DOHH2 (cell line): ENCODE results near the gene MAP6.

ENCODE experiments used
- H3F3A ChIP-seq: fragments of 200-600 bp; sonication (generic), shearing (Covaris generic); 2 replicates; pipeline ENCODE4 v1.6.0; 2016; ENCODE audit warnings: antibody characterized with exemption, mild to moderate bottlenecking; ENCODE audit not compliant: control insufficient read depth, insufficient read depth
- H3K27ac ChIP-seq: fragments of 200-600 bp; sonication (generic); 2 replicates; pipeline ENCODE4 v1.5.1; 2014; ENCODE audit warnings: low read depth, mild to moderate bottlenecking, low read length, moderate library complexity
- H3K27me3 ChIP-seq: fragments of 200-600 bp; sonication (generic); 2 replicates; pipeline ENCODE4 v1.6.1; 2014; ENCODE audit warnings: mild to moderate bottlenecking, low read length, mixed read lengths; ENCODE audit not compliant: control insufficient read depth
- H3K36me3 ChIP-seq: fragments of 200-600 bp; sonication (generic); 2 replicates; pipeline ENCODE4 v1.6.1; 2014; ENCODE audit warnings: mild to moderate bottlenecking, low read length, moderate library complexity, mixed read lengths; ENCODE audit not compliant: control insufficient read depth
- H3K4me1 ChIP-seq: fragments of 200-600 bp; sonication (generic); 2 replicates; pipeline ENCODE4 v1.6.1; 2014; ENCODE audit warnings: mild to moderate bottlenecking, low read length, mixed read lengths; ENCODE audit not compliant: control insufficient read depth
- H3K4me2 ChIP-seq: fragments of 200-600 bp; sonication (generic); 2 replicates; pipeline ENCODE4 v1.6.0; 2014; ENCODE audit warnings: mild to moderate bottlenecking, low read length, moderate library complexity
- H3K4me3 ChIP-seq: fragments of 200-600 bp; sonication (generic); 2 replicates; pipeline ENCODE4 v1.5.1; 2014; ENCODE audit warnings: mild to moderate bottlenecking, low read length, mixed read lengths
- H3K79me2 ChIP-seq: fragments of 200-600 bp; sonication (generic); 2 replicates; pipeline ENCODE4 v1.6.1; 2014; ENCODE audit warnings: mild to moderate bottlenecking, low read length, mixed read lengths; ENCODE audit not compliant: control insufficient read depth
- H3K9me2 ChIP-seq: fragments of 200-600 bp; sonication (generic); replicated peaks from 2 replicates; pipeline ENCODE4 v1.6.1; 2014; ENCODE audit warnings: mild to moderate bottlenecking, low read length, mixed read lengths; ENCODE audit not compliant: control insufficient read depth
- H3K9me3 ChIP-seq: fragments of 200-600 bp; sonication (generic); 2 replicates; pipeline ENCODE4 v1.6.1; 2014; ENCODE audit warnings: antibody characterized with exemption, low read length, mixed read lengths; ENCODE audit not compliant: control insufficient read depth, insufficient read depth
- H4K20me1 ChIP-seq: fragments of 200-600 bp; sonication (generic); 2 replicates; pipeline ENCODE4 v1.6.0; 2014; ENCODE audit warnings: low read depth, mild to moderate bottlenecking, antibody characterized with exemption, low read length, moderate library complexity; ENCODE audit not compliant: control insufficient read depth, insufficient read depth
- EZH2phosphoT487 ChIP-seq: fragments of 200-600 bp; sonication (generic); IDR thresholded peaks from 2 replicates; pipeline ENCODE4 v1.6.1; 2017; ENCODE audit warnings: borderline replicate concordance, mild to moderate bottlenecking, antibody characterized with exemption, low read length, moderate library complexity, mixed read lengths
- TF ChIP-seq, protein P1 (sequence below): fragments of 200-600 bp; sonication (generic); IDR thresholded peaks from one replicate; pipeline ENCODE4 v1.5.1; 2014; ENCODE audit warnings: antibody characterized with exemption, mild to moderate bottlenecking, low read depth, low read length; ENCODE audit not compliant: poor library complexity, severe bottlenecking

MAP6 gene

DNA sequence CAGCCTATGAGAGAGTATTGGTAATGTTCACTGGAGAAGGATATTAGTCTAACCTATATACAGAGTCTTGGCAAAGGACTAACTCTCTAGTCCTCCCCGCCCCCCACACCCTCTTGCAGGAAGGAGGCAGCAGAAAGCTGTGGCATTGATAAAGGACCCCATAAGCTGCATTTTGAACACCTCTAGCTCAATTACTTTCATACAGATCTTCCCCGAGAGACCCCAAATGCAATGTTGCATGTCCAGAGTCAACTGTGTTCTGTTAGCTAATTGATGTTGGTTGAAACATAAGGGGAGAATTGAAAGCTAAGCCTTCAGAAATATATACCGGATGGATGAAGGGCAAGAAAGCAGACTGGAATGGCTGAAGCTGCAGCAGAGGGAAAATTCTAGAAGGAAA, 2.8 kb downstream of the MAP6 start:
- Histone ChIP-seq H3F3A (no peaks in the 10 kb centered on the region), H3K9me3 (no peaks in the 10 kb centered on the region), H3K4me2 (no peak overlapping the region), H3K27me3 (peaks cover 76% of the 10 kb centered on the region), H4K20me1 (no peaks in the 10 kb centered on the region), H3K9me2 (no peaks in the 10 kb centered on the region), H3K36me3 (no peaks in the 10 kb centered on the region), H3K4me3 (no peak overlapping the region), H3K4me1 (peaks cover 3% of the 10 kb centered on the region; the same call in 1 of the 2 replicates), H3K27ac (no peak overlapping the region), H3K79me2 (no peaks in the 10 kb centered on the region)
- no peak for TF ChIP-seq EZH2phosphoT487
- TF ChIP-seq, protein P1, sequence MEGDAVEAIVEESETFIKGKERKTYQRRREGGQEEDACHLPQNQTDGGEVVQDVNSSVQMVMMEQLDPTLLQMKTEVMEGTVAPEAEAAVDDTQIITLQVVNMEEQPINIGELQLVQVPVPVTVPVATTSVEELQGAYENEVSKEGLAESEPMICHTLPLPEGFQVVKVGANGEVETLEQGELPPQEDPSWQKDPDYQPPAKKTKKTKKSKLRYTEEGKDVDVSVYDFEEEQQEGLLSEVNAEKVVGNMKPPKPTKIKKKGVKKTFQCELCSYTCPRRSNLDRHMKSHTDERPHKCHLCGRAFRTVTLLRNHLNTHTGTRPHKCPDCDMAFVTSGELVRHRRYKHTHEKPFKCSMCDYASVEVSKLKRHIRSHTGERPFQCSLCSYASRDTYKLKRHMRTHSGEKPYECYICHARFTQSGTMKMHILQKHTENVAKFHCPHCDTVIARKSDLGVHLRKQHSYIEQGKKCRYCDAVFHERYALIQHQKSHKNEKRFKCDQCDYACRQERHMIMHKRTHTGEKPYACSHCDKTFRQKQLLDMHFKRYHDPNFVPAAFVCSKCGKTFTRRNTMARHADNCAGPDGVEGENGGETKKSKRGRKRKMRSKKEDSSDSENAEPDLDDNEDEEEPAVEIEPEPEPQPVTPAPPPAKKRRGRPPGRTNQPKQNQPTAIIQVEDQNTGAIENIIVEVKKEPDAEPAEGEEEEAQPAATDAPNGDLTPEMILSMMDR = no peak

DNA sequence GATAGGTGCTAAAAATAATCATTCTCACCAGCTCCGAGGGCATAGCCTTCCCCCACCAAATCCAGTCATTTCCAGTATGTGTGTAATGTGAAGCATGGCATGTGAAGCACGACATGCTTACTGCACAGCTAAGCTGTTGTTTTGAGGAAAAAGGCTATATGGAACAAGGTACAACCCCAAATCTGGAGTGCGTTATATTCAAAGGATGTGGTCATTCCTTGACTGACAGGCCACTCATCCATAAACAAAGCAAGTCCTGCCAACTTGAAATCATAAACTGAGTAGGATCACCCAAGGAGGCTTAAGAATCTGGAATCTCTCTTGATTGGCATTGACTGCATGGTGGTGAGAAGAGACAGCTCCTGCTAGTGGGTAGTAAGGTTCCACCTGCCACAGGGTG, 3.7 kb downstream of the MAP6 start:
- H3K4me2 ChIP-seq = no peak overlapping the region
- H3K9me2 ChIP-seq = no peaks in the 10 kb centered on the region
- no peak overlapping the region for H3K4me3 ChIP-seq
- H3K79me2 ChIP-seq = no peaks in the 10 kb centered on the region
- H3F3A ChIP-seq = no peaks in the 10 kb centered on the region
- no peak overlapping the region for H3K27ac ChIP-seq
- no peak for TF ChIP-seq EZH2phosphoT487
- TF ChIP-seq, protein P1 = no peak
- no peaks in the 10 kb centered on the region for H3K9me3 ChIP-seq
- H3K36me3 ChIP-seq = no peaks in the 10 kb centered on the region
- H3K27me3 ChIP-seq = peaks cover 73% of the 10 kb centered on the region
- peaks cover 3% of the 10 kb centered on the region; the same call in 1 of the 2 replicates for H3K4me1 ChIP-seq
- H4K20me1 ChIP-seq = no peaks in the 10 kb centered on the region

DNA sequence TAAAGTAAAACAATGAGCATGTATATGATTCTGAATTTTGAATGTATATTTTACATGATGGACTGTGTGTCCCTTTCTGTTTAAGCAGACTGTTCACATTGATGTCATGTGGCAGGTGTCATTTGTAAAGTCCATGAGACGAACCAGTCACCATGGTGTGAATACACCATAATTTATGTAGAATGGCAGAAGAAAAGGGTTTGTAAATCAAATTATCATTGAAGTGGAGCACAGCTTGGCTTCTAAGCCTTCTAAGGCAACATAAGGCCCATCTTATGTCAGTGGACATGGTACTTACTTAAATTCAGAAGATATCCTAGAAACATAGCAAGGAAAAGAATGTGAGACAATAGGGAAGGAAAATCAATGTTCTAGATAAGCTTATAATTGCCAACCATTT, 4.4 kb downstream of the MAP6 start:
- no peaks in the 10 kb centered on the region for H4K20me1 ChIP-seq
- peaks cover 3% of the 10 kb centered on the region; the same call in 1 of the 2 replicates for H3K4me1 ChIP-seq
- H3K79me2 ChIP-seq = no peaks in the 10 kb centered on the region
- no peaks in the 10 kb centered on the region for H3F3A ChIP-seq
- H3K4me3 ChIP-seq = no peak overlapping the region
- H3K36me3 ChIP-seq = no peaks in the 10 kb centered on the region
- no peak overlapping the region for H3K4me2 ChIP-seq
- no peak overlapping the region for H3K27ac ChIP-seq
- no peaks in the 10 kb centered on the region for H3K9me3 ChIP-seq
- no peaks in the 10 kb centered on the region for H3K9me2 ChIP-seq
- TF ChIP-seq EZH2phosphoT487 = no peak
- TF ChIP-seq, protein P1 = no peak
- H3K27me3 ChIP-seq = peaks cover 73% of the 10 kb centered on the region

DNA sequence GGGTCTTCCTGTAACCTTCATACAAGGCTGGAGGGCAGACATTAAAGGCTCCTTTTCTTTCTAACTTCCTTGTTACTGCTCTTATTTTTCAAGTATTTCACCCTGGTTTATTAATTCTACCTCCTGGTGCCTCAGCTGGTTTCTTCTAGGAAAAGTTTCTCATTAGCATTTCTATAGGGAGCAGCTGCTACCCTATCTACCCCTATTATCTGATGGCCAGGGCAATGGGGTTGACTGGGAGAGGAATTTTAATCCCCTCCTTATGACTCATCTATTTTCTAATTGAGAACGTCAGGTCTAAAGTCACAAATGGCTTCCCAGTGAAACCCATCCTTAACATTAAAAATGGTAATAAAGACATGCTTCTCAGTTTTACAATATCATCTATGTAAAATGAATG, 5.0 kb downstream of the MAP6 start:
- no peaks in the 10 kb centered on the region for H3K9me3 ChIP-seq
- no peaks in the 10 kb centered on the region for H3F3A ChIP-seq
- H3K79me2 ChIP-seq = no peaks in the 10 kb centered on the region
- no peaks in the 10 kb centered on the region for H4K20me1 ChIP-seq
- H3K9me2 ChIP-seq = no peaks in the 10 kb centered on the region
- H3K27me3 ChIP-seq = peaks cover 68% of the 10 kb centered on the region
- H3K27ac ChIP-seq = no peak overlapping the region
- H3K4me1 ChIP-seq = peaks cover 3% of the 10 kb centered on the region; the same call in 1 of the 2 replicates
- H3K4me2 ChIP-seq = no peak overlapping the region
- no peaks in the 10 kb centered on the region for H3K36me3 ChIP-seq
- TF ChIP-seq EZH2phosphoT487 = no peak
- TF ChIP-seq, protein P1 = no peak
- no peak overlapping the region for H3K4me3 ChIP-seq
